Stimulated activated CD4-positive, alpha-beta T cell treated with anti-CD3 and anti-CD28 coated beads, TNF-alpha, amount 100 ng/mL, for 1 hour (primary cell): ENCODE data around the gene SRPK2.
"Not testable (repeated sequence)": the region's sequence is repeated elsewhere in the genome, so short reads cannot be mapped to it uniquely, and the experiment has no call there.

Experiments used
- DNase-seq, 3 donors: peaks; one replicate each; pipeline ENCODE4 v3.0.0-alpha.2; 2020; ENCODE audit warnings: low read depth in 3 of 3, low spot score in 1 of 3

SRPK2 gene

GRCh38 chr7:105305633-105306032 is 83.1 kb downstream of the SRPK2 start:
- no peak for DNase-seq

GRCh38 chr7:105304040-105304895 is 84.5 kb downstream of the SRPK2 start:
- no peak for DNase-seq

- not testable (repeated sequence) for DNase-seq
These were observed 88.1 kb downstream of the SRPK2 start for GRCh38 chr7:105300587-105300986.

GRCh38 chr7:105298439-105298894 is 90.3 kb downstream of the SRPK2 start:
- no peak for DNase-seq

GRCh38 chr7:105297985-105298384 is 90.7 kb downstream of the SRPK2 start:
- DNase-seq, result no peak

- no peak for DNase-seq
These were observed 91.4 kb downstream of the SRPK2 start for GRCh38 chr7:105297309-105297708.

- DNase-seq, result no peak
These were observed 92.2 kb downstream of the SRPK2 start for GRCh38 chr7:105296491-105296890.

- no peak for DNase-seq
These were observed 92.9 kb downstream of the SRPK2 start for GRCh38 chr7:105295596-105296352.

- DNase-seq, result not testable (repeated sequence)
These were observed 94.2 kb downstream of the SRPK2 start for GRCh38 chr7:105294482-105294881.

GRCh38 chr7:105289704-105290103 is 99.0 kb downstream of the SRPK2 start:
- no peak for DNase-seq

- DNase-seq, result no peak
These were observed 102.3 kb downstream of the SRPK2 start for GRCh38 chr7:105286441-105286840.

- no peak for DNase-seq
These were observed 103.4 kb downstream of the SRPK2 start for GRCh38 chr7:105285118-105285874.

GRCh38 chr7:105284014-105284413 is 104.7 kb downstream of the SRPK2 start:
- DNase-seq, result no peak

- no peak for DNase-seq
These were observed 106.8 kb downstream of the SRPK2 start for GRCh38 chr7:105281966-105282365.

- DNase-seq, result no peak
These were observed 109.1 kb downstream of the SRPK2 start for GRCh38 chr7:105279688-105280007.

GRCh38 chr7:105278973-105279687 is 109.6 kb downstream of the SRPK2 start:
- no peak for DNase-seq

GRCh38 chr7:105278565-105278964 is 110.2 kb downstream of the SRPK2 start:
- no peak for DNase-seq

GRCh38 chr7:105277341-105277740 is 111.4 kb downstream of the SRPK2 start:
- no peak for DNase-seq

- DNase-seq, result no peak
These were observed 118.6 kb downstream of the SRPK2 start for GRCh38 chr7:105270117-105270516.

GRCh38 chr7:105269397-105269796 is 119.3 kb downstream of the SRPK2 start:
- no peak for DNase-seq
